T-helper 9 cell (primary cell): ENCODE data around the gene AVL9.
"Not testable (repeated sequence)": the region's sequence is repeated elsewhere in the genome, so short reads cannot be mapped to it uniquely, and the experiment has no call there.

Source experiments
- DNase-seq: peaks from one replicate; pipeline ENCODE4 v3.0.0-alpha.2; 2020
- total RNA-seq, 2 donors: gene quantifications; one replicate each; lab custom pipeline; 2026; lab: John Stamatoyannopoulos, UW

The AVL9 gene
- 48.7 to 91.3 reads per million in 2 donors for total RNA-seq

DNA sequence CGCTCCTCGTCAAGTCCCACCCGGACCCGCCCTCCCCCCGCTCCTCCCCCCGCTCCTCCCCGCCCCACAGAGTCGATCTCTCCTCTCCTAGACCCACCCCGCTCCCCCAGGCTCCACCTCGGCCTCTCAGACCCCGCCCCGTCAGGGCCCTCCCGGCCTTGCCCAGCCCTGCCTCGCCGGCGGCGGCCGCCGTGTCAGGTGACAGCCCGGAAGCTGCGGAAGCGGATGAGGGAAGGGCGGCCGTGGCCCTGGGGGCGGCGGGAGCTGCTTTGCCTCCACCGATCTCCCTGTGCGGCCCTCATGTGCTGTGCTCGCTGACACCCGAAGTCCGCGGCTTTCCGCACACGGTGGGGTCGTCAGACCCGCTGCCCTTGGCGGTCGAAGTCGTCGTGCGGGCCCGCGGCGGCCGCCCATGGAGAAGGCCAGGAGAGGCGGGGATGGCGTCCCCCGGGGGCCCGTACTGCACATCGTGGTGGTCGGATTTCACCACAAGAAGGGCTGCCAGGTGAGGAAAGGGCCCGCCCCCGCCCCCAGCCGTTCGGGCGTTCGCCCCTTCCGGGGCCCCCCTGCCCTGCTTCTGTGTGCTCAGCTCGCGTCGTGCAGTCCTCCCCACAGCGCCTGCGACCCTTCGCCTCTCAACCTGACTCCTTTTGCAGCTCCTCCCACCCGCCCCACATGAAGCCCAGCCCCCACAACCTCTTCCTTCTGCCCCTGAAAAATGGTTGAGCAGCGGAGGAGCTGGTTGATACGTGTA lies at the start of gene AVL9:
Gene AVL9, plus strand, starts transcription at position 192 of the 754 bp plus-strand sequence. Its CDS starts 221 bp downstream, at position 413.
- peak; percentile 98 for DNase-seq

DNA sequence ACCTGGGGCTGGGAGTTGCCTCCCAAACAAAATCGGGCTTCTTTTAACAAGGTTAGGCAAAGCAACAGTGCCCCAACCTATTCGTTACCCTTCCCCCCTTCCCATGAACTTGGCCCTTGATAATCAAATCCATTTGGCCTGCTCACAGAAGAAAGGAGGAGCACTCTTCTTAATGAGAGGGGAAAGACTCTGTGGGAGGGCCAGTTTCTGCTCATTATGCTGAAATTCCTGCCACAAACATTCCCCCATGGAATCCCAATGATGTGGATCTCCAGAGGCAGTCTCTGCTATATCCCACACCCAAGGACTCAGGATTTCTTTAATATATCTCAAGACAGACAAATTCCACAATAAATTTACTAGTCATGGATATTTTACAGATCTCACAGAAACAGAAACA lies 48.1 kb upstream of the AVL9 start:
- no peak for DNase-seq

DNA sequence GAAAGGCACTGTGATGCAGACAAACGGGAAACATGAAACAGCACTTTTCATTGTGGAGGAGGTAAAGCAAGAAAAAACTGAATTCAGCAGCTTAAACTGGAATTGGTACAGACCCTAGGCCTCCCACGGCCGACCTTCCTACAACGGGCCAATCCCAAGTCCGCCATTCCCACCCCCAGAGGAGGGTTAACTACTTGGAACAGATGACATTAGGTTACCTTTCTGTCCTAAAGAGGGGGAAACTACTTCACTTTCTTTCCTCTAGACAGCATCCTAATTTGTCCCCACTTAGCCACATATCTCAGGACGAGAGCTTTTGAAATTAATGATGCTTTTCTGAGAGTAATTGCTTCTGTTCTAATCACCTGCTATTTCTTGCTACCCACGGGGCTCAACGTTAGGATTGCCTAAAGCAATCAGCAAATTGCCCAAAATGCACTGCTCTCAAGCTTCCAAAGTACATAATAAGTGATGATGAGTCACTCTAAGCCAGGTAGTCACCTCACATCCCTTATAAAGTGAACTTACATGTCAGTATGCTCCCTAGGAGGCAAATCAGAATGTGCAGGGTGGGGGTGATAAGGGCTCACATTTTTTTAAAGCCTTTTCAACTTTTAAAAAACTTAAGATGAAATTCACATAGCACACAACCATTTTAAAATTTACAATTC lies 41.8 kb upstream of the AVL9 start:
- no peak for DNase-seq

DNA sequence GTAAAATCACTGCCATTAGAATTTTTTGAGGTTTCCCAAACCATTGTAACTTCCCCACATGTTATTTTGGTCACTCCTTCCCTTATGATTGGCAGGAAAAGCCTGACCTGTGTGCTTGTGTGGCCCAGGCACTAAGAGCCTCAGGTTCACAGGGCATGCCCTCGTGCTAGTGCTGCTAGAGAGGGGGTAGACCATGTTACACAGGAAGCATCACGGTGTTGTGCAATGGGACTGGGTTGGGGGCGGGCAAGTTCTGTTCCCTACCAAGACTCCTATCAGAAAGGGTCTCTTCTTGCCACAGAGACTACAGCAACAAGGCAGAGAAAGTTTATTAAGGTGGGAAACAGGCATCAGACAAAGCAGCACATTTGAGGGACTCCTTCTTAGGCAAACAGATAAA lies 37.3 kb upstream of the AVL9 start:
- no peak for DNase-seq

DNA sequence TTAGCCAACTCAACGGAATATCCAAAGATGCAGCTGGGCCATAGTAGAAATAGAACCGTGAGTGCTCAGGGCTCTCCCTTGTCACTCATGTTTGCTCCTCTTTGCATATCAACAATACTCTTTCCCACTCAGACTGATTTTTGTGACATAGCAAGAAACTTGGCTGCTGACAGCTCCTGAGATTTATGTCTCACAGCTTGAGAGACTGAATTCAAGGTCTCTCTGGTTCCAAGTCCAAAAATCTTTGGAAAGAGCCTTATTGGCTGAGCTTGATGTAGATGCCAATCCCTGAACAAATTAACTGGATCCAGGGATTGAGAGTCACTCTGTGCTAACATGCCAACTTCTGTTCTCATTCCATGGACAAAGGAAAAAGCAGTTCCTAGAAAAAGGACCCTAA lies 35.5 kb upstream of the AVL9 start:
- no peak for DNase-seq

DNA sequence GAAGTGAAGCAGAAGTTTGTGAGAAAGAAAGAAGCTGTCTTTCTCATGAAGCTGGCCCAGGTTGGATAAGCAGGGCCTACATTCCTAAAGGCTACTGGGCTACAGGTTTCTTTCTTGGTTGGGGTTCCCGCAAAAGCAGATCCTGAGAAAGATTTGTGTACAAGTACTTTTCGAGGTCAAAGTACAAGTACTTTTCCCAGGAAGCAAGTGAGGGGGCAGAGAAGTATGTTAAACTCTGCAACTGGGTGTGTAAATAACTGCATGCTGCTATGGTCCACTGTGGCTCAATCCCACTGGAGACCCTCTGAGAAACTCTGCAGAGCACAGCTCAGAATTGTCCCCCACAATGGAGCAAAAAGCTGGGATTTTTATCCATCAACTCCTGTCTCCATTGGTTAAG lies 33.8 kb upstream of the AVL9 start:
- no peak for DNase-seq

DNA sequence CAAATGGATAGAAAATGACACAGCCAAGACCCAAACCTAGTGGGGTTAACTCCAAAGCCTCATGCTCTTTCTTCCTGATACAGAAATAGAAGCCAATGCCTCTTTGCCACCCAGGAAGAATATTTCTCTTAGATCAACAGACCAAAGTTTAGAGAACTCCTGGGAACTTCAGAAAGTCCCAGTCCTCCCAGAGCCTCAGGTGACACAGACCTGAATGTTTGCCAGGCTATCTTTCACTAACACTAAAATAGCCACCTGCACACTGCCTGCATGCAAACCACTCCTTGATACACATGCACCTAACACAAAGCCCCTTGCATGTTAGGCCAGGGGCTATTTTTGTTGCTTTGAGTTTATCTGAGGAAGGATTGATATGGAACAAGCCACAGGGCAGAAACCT lies 32.8 kb upstream of the AVL9 start:
- no peak for DNase-seq

DNA sequence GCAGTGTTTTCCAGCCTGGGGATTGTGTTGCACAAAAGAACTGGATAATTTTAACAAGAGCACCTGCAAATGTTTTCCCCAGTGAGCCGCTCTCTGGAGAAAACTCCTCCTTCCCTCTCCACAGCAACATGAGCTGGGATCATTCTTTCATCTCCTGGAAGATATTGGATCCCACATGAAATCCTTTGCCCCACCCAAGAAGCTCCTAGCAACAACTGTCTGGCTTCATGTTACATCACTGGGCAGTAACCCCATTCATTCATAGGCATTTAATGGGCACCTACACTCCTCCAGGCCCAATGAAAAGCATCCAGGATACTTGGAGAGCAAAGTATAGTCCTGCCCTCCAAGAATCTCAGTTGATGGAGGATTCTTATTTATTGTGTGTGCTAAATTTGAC lies 32.3 kb upstream of the AVL9 start:
- DNase-seq = no peak

DNA sequence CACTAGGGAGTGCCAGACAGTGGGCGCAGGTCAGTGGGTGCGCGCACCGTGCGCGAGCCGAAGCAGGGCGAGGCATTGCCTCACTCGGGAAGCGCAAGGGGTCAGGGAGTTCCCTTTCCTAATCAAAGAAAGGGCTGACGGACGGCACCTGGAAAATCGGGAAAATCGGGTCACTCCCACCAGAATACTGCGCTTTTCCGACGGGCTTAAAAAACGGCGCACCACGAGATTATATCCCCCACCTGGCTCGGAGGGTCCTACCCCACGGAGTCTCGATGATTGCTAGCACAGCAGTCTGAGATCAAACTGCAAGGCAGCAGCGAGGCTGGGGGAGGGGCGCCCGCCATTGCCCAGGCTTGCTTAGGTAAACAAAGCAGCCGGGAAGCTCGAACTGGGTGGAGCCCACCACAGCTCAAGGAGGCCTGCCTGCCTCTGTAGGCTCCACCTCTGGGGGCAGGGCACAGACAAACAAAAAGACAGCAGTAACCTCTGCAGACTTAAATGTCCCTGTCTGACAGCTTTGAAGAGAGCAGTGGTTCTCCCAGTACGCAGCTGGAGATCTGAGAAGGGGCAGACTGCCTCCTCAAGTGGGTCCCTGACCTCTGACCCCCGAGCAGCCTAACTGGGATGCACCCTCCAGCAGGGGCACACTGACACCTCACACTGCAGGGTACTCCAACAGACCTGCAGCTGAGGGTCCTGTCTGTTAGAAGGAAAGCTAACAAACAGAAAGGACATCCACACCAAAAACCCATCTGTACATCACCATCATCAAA lies 30.5 kb upstream of the AVL9 start:
- not testable (repeated sequence) for DNase-seq

DNA sequence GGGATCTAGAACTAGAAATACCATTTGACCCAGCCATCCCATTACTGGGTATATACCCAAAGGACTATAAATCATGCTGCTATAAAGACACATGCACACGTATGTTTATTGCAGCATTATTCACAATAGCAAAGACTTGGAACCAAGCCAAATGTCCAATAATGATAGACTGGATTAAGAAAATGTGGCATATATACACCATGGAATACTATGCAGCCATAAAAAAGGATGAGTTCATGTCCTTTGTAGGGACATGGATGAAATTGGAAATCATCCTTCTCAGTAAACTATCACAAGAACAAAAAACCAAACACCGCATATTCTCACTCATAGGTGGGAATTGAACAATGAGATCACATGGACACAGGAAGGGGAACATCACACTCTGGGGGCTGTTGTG lies 25.3 kb upstream of the AVL9 start:
- not testable (repeated sequence) for DNase-seq

DNA sequence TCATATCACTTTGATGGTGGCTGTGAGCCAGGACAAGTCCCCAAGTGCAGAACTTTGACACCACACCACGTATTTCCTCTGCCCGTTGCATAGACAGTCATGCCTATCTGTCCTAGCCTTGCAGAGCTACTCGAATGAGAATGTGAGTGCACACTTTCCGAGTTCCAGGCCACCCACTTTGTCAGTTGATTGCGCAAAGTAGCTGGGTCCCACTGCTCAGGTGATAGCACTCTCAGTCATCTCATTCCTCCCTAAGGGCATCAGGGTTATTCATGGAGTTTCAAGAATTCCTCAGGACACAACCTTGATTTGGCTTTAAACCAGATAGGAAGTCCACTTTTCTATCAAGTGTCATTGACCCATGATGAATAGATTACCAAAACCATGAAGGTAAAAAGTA lies 24.4 kb upstream of the AVL9 start:
- no peak for DNase-seq

DNA sequence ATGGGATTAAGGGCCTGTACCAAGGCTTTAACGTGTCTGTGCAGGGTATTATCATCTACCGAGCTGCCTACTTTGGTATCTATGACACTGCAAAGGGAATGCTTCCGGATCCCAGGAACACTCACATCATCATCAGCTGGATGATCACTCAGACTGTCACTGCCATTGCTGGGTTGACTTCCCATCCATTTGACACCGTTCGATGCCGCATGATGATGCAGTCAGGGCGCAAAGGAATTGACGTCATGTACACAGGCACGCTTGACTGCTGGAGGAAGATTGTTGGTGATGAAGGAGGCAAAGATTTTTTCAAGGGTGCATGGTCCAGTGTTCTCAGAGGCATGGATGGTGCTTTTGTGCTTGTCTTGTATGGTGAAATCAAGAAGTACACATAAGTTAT lies 23.3 kb upstream of the AVL9 start:
- no peak for DNase-seq

DNA sequence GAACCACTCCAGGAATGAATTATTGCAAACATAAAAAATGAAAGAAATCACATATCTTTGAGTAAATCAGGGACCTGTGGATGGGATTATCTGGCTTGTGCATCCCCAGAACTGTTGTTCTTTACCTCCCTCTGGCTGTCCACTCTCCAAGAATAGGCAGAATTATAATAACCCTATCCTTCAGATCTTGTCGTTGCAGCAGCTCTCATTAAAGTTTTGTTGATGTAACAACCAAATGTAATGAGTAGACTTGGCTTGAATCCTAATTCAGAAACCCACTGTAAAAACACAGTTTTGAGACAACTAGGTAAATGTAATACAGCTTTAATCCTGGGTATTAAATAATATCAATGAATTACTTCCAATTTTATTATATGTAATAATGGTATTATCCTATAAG lies 21.3 kb upstream of the AVL9 start:
- DNase-seq = no peak

DNA sequence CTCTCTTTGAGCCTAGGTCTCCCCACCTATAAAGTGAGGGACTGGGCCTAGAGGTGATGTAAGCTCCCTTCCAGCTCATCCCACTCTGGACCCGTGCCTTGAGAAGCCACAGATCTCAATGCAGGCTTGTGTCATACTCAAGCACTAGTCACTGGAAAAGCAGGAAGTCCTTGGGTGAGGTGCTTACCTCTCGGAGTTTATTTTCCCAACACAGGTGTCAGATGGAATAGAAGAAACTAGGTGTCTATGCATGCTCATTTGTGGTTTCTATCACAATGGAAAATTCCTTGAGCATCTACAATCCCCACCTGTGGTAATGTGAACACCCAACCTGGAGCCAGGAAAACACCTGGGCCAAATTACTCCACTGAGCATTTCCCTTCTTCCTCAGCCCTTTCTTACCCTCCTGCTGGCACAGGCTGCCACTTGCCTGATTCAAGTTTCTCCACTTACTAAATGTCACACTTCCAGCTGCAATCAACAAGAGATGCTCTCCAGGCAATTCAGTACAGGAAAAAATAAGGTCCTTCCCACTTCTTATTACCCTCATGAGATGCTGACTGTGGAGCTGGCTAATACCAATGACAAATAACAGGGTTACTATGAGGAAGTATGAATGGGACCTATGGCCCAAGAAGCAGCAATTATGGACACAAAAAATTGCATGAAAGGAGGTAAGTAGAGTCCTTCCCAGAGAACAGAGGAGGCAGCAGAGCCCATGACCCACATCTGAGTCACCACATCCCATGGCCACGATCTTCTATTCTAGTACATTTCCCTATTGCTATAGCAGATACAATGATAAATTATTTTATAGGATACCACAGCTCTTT lies 18.3 kb upstream of the AVL9 start:
- DNase-seq = no peak

DNA sequence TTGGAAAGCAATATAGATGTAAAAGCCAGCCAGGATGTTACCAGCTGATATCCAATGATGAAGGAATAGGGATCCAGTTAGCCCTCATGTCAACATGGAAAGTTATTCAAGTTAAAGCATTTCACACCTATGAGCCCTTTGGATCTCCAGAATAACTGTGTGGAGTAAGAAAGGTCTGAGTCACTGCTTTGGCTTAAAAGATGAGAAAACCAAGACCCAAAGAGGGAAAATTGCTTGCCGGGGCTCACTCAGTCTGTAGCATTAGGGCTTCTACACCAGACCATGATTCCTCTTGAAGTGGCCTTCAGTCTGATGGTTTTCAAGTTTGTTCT lies 17.7 kb upstream of the AVL9 start:
- DNase-seq = no peak

DNA sequence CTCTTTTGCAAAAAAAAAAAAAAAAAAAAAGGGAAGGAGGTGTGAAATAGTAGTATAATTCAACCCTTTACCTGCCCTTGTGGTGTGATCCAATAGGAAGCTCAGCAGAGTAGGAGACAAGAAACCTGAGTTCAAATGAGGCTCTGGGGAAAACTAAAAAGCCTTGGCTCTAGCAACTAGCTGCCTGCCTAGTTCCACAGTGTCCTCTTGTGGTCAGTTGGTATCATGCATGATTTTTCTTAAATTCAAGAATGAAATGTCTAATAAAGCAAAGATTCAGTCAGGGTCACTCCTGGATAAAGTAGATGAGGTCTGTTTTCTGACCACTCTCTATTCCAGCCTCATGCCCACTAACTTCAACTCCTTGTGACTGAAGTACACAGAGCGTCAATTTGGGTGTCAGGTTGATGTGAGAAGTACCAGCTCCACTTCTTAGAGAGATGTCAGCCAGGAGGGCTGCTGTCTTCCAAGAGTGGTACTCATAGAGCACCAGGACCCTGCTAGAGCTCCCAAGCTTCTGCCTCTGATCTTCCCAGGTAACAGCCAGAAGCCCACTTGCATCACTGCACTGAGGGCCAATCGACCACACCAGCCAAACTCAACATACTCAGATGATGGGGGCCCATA lies 15.6 kb upstream of the AVL9 start:
- DNase-seq = no peak

DNA sequence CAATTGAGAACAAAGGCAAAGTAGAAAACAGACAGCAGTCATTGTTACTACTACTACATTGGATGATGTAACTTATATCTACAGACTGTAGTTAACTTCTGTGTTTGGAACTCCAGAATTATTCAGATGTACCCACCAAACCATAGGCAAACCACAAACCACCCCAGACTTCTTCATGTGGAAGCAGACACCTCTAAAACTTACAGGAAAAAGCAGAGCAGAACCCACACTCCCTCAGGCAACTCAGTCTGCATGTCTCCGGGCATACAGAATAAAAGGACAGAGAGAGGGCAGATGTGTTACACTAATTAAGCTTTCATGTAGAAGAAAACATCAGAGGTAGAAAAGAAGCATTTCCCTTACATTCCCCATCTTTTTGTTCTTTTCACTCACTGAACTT lies 14.1 kb upstream of the AVL9 start:
- DNase-seq = no peak

DNA sequence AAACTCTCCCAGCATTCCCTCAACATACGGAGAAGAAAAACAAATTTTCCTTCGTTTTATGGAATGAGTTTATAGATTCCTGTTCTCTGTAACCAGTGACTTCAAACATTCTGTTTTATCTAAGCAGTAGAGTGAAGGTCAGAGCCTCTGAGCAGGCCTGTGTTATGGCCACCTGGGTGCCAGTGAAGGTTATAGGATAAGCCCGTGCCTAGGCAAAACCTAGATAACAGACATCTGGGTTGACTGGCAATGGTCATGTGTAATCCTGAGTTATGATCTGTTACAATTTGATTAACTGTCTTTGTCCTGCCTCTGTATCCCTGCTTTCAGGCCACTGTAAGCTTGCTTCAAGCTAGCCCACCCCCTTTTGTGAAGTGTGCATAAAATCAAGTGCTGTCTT lies 13.4 kb upstream of the AVL9 start:
- DNase-seq = no peak

DNA sequence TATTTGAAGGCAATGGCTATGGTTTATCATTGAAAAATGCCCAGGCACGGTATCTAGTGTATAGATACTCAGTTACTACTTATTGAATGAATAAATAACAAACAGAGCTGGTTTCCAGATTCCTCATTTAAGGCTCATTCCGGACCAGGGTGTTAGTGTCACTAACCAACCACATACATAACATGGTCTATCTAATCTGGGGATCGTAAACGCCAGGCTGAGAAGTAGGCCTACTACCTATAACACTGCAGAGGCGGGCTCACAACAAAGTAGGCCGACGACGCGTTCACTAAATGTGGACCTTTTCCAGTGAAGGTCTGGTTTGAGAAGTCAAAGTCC lies 5.5 kb upstream of the AVL9 start:
- no peak for DNase-seq

DNA sequence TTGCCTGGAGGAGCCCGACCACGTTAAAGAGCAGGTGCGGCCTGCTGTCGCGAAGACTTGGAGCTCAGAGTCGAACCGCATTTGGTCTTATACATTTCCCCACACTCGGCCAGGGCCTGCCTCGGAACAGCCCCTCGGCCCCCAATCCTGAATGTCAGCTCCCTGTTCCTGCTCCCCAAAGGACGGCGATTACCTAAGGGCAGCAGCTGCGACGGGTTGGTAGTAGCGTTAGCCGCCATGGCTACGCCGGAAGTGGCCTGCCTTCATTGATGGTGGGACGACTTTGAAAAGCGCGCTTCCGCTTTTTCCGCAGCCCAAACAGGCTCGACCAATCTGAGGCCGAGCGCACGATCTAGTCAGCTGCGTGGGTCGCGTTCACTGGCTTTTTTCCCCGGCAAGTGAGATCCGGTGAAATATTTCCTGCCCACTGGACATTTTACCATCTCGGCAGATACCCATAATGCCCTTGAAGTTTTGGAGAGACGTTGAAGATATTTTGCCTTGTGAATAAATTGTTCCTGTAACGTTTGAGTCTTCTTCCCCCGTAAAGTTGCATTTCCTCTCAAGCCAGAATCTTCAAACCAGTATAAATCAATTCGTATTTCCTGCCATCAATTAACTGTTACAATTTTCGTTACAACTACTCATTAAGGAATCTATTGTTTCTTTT lies 5.0 kb upstream of the AVL9 start, which contains the start of gene LSM5:
Gene LSM5, minus strand, starts transcription at position 254 of the 670 bp plus-strand sequence. Its CDS starts 15 bp downstream, at position 239.
- DNase-seq = peak; percentile 80

DNA sequence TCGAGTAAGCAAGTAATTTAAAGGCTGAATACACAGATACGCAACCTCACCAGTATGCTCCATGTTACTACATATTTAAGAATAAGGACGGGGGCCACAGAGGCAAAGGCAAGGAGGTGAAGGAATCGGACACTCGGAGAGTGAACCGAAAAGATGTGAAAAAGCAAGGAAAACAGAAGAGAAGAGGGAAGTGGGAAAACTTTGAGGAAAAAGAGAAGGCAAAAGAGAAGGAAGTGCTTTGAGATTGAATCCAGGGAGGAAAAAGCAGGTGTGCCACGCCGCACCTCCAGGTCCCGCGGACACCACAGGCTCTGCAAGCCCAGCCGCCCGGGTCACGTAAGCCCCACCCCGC lies 367 bp upstream of the AVL9 start:
- no peak for DNase-seq
